ENCODE measurements around the gene MGAT3. TPM values are rescaled to one million over a fixed set of nuclear protein-coding genes. Genes with fewer than 3 reads are reported as not detected.

MGAT3 gene
- total and polyA plus RNA-seq, 9 of the 15 experiments (the other 6 are each of a cell fraction or from before 2014, with no cell fraction given): 0.10 to 11.5 (median 4.6) TPM

GRCh38 chr22:39472570-39473556 lies 16.1 kb downstream of the MGAT3 start (continued):
- TF ChIP-seq GTF2E2 (tag; IDR thresholded peaks at IDR 0.05) (peak; percentile 30; the same call in 1 of the 2 replicates), CREM (IDR thresholded peaks at IDR 0.05; ENCODE audit: low read depth) (peak; percentile 53), PYGO2 (tag; IDR thresholded peaks at IDR 0.05) (no peak), SFPQ (IDR thresholded peaks at IDR 0.05; ENCODE audit: low read depth, low read length) (no peak), TCF7 (IDR thresholded peaks at IDR 0.05; ENCODE audit: borderline replicate concordance) (peak; percentile 34; the same call in 1 of the 2 replicates), MYNN (IDR thresholded peaks at IDR 0.05) (peak; percentile 87), MYNN (CRISPR knock-in tag; IDR thresholded peaks at IDR 0.05) (no peak), ZNF589 (CRISPR knock-in tag; IDR thresholded peaks at IDR 0.05; ENCODE audit: low read depth) (no peak), THRAP3 (IDR thresholded peaks at IDR 0.05; ENCODE audit: borderline replicate concordance) (no peak), ZNF408 (CRISPR knock-in tag; IDR thresholded peaks at IDR 0.05; ENCODE audit: low read depth) (no peak), POLR3A (IDR thresholded peaks at IDR 0.05; ENCODE audit: borderline replicate concordance, extremely low read depth, insufficient read depth, insufficient read length) (no peak), WHSC1 (IDR thresholded peaks at IDR 0.05; ENCODE audit: low read length) (no peak), KLF6 (CRISPR knock-in tag; IDR thresholded peaks at IDR 0.05; ENCODE audit: borderline replicate concordance) (no peak), XRCC5 (IDR thresholded peaks at IDR 0.05; ENCODE audit: low read depth, low read length) (no peak), TAL1 (IDR thresholded peaks at IDR 0.05) (peak; percentile 61), RBM39 (optimal IDR thresholded peaks at IDR 0.05; ENCODE audit: low read depth, low read length) (no peak), CBFA2T2 (conservative IDR thresholded peaks at IDR 0.05) (peak; percentile 59), E2F5 (CRISPR knock-in tag; IDR thresholded peaks at IDR 0.05) (no peak), SAP30 (IDR thresholded peaks at IDR 0.05; ENCODE audit: borderline replicate concordance, insufficient read depth, low read depth, low read length, poor library complexity, severe bottlenecking) (no peak), ARNT (IDR thresholded peaks at IDR 0.05) (0 out of 4 replicates have a peak, but pooled peaks of 1 of the 2 experiments have one; percentile 17), ZNF232 (CRISPR knock-in tag; IDR thresholded peaks at IDR 0.05) (no peak), ZNF174 (CRISPR knock-in tag; IDR thresholded peaks at IDR 0.05) (no peak), RUNX1 (IDR thresholded peaks at IDR 0.05; ENCODE audit: low read depth) (peak; percentile 63; the same call in 1 of the 2 replicates), BCOR (IDR thresholded peaks at IDR 0.05) (peak; percentile 25; the same call in 1 of the 2 replicates), MEF2D (tag; conservative IDR thresholded peaks at IDR 0.05; ENCODE audit: low read depth) (no peak), NCOR1 (IDR thresholded peaks at IDR 0.05) (peak; percentile 64), BACH1 (tag; IDR thresholded peaks at IDR 0.05) (no peak), L3MBTL2 (IDR thresholded peaks at IDR 0.05) (peak; percentile 82)
